Tibial artery (tissue), 4 donors: ENCODE data around the gene NSUN6.

ENCODE experiments used
- DNase-seq, 2 donors: peaks; one replicate each; pipeline ENCODE4 v3.0.0-alpha.2; 2019
- H3K27ac ChIP-seq, 2 donors: fragments of 200-600 bp; sonication (generic) in 1 of 2; 1 replicate in 1 of 2; 2 replicates in 1 of 2; pipeline ENCODE4 v1.5.1; 2018 to 2019; ENCODE audit warnings: mild to moderate bottlenecking in 1 of 2
- H3K27me3 ChIP-seq, 2 donors: fragments of 200-600 bp; sonication (generic) in 1 of 2; one replicate each; pipeline versions ENCODE4 v1.5.1 to v1.6.0; 2016 to 2019
- H3K36me3 ChIP-seq, 3 donors: fragments of 200-600 bp; sonication (generic) in 2 of 3; one replicate each; pipeline ENCODE4 v1.5.1; 2016 to 2019; ENCODE audit warnings: mild to moderate bottlenecking in 2 of 3
- H3K4me1 ChIP-seq, 4 donors: fragments of 200-600 bp; sonication (generic) in 2 of 4; 1 replicate in 3 of 4; 2 replicates in 1 of 4; pipeline ENCODE4 v1.5.1; 2016 to 2019
- H3K4me3 ChIP-seq, 2 donors: fragments of 200-600 bp; sonication (generic) in 1 of 2; 1 replicate in 1 of 2; 2 replicates in 1 of 2; pipeline ENCODE4 v1.5.1; 2018 to 2019; ENCODE audit warnings: mild to moderate bottlenecking in 2 of 2
- H3K9me3 ChIP-seq, 3 donors: fragments of 200-600 bp; sonication (generic) in 1 of 3; one replicate each; pipeline ENCODE4 v1.5.1; 2016 to 2019
- intact Hi-C: fragments of 100-400 bp; cut with DNase I; formaldehyde crosslinking; loops from one replicate; pipeline ENCODE4 v1.15.0; 2023; ENCODE audit warnings: low total_unique reads
- TF ChIP-seq, protein P1 (sequence below), 2 experiments: fragments of 200-600 bp in 1 of 2; fragments of 450-650 bp in 1 of 2; IDR thresholded peaks; one replicate each; pipeline ENCODE4 v1.5.1; 2017 to 2019; ENCODE audit warnings: antibody characterized with exemption in 2 of 2, mild to moderate bottlenecking in 1 of 2, moderate library complexity in 1 of 2

The NSUN6 gene

DNA sequence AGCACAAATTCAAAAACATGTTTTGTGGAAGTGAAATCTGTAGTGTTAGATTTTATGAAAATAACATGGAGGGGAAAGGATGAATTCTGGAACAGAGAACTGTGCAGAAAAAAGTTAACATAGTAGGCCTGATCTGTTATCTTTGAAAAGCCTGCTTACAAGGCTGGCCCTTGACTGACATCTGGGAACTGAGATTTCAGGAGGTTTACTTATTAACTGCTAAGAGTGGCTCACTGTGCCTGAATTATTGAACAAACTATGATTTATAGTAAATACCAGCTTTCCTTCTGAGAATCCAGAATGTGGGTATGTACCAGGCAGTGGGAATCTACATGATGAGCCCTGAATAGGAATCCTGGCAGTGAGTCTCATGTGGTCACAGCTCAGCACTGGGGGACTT lies 30.5 kb downstream of the NSUN6 start:
- Histone ChIP-seq H3K9me3 (no peaks in the 10 kb centered on the region), H3K27me3 (no peaks in the 10 kb centered on the region), H3K27ac (no peak overlapping the region), H3K4me1 (no peaks in the 10 kb centered on the region), H3K36me3 (peaks cover 0 to 18% (median 0%) of the 10 kb centered on the region in 3 donors), H3K4me3 (no peak overlapping the region)
- intact Hi-C loops: no loop called here
- TF ChIP-seq, protein P1, sequence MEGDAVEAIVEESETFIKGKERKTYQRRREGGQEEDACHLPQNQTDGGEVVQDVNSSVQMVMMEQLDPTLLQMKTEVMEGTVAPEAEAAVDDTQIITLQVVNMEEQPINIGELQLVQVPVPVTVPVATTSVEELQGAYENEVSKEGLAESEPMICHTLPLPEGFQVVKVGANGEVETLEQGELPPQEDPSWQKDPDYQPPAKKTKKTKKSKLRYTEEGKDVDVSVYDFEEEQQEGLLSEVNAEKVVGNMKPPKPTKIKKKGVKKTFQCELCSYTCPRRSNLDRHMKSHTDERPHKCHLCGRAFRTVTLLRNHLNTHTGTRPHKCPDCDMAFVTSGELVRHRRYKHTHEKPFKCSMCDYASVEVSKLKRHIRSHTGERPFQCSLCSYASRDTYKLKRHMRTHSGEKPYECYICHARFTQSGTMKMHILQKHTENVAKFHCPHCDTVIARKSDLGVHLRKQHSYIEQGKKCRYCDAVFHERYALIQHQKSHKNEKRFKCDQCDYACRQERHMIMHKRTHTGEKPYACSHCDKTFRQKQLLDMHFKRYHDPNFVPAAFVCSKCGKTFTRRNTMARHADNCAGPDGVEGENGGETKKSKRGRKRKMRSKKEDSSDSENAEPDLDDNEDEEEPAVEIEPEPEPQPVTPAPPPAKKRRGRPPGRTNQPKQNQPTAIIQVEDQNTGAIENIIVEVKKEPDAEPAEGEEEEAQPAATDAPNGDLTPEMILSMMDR (IDR thresholded peaks at IDR 0.05): no peak
- DNase-seq: no peak

GRCh38 chr10:18619016-18619415 lies 32.4 kb downstream of the NSUN6 start:
- Histone ChIP-seq H3K27me3 (no peaks in the 10 kb centered on the region), H3K36me3 (peaks cover 0 to 18% (median 0%) of the 10 kb centered on the region in 3 donors)
- intact Hi-C loops: no loop called here

GRCh38 chr10:18616337-18616736 lies 35.0 kb downstream of the NSUN6 start:
- no peaks in the 10 kb centered on the region for H3K4me1 ChIP-seq
- H3K4me3 ChIP-seq: no peak overlapping the region
- TF ChIP-seq, protein P1 (IDR thresholded peaks at IDR 0.05): no peak
- DNase-seq: no peak
- intact Hi-C loops: no loop called here
- no peak overlapping the region for H3K27ac ChIP-seq
- peaks cover 0 to 31% (median 9%) of the 10 kb centered on the region in 3 donors for H3K36me3 ChIP-seq
- H3K9me3 ChIP-seq: no peaks in the 10 kb centered on the region
- H3K27me3 ChIP-seq: no peaks in the 10 kb centered on the region

More at GRCh38 chr10:18619016-18619415, 32.4 kb downstream of the NSUN6 start:
- DNase-seq: no peak
- Histone ChIP-seq H3K27ac (no peak overlapping the region), H3K4me3 (no peak overlapping the region), H3K4me1 (no peaks in the 10 kb centered on the region), H3K9me3 (no peaks in the 10 kb centered on the region)
- TF ChIP-seq, protein P1 (IDR thresholded peaks at IDR 0.05): no peak

DNA sequence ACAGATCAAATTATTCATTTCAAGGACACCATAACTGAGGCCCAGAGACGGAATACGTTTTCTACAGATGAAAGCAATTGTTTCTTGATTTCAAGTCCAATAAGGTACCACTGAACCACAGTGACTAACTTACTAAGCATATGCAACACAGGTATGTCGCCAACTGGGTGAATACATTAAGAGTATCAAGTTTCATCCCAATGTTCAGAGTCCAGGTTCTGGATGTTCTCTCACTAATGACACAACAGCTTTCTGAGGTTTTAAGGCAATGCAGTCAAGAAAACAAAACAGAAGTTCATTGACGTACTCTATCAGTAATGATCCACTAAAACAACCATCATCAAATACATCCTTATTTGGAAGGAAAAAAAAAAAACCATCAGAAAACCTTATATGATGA lies 35.8 kb downstream of the NSUN6 start:
- Histone ChIP-seq H3K27me3 (no peaks in the 10 kb centered on the region), H3K27ac (no peak overlapping the region), H3K9me3 (no peaks in the 10 kb centered on the region), H3K36me3 (peaks cover 0 to 30% (median 9%) of the 10 kb centered on the region in 3 donors), H3K4me1 (no peaks in the 10 kb centered on the region), H3K4me3 (no peak overlapping the region)
- DNase-seq: no peak
- TF ChIP-seq, protein P1 (IDR thresholded peaks at IDR 0.05): no peak
- intact Hi-C loops: no loop called here

GRCh38 chr10:18611168-18611567 lies 40.2 kb downstream of the NSUN6 start:
- no peaks in the 10 kb centered on the region for H3K27me3 ChIP-seq
- intact Hi-C loops: no loop called here
- no peaks in the 10 kb centered on the region for H3K9me3 ChIP-seq
- DNase-seq: no peak
- peaks cover 0 to 5% (median 0%) of the 10 kb centered on the region in 4 donors for H3K4me1 ChIP-seq
- TF ChIP-seq, protein P1 (IDR thresholded peaks at IDR 0.05): no peak
- H3K36me3 ChIP-seq: peaks cover 0 to 25% (median 9%) of the 10 kb centered on the region in 3 donors
- H3K4me3 ChIP-seq: no peak overlapping the region
- no peak overlapping the region for H3K27ac ChIP-seq

DNA sequence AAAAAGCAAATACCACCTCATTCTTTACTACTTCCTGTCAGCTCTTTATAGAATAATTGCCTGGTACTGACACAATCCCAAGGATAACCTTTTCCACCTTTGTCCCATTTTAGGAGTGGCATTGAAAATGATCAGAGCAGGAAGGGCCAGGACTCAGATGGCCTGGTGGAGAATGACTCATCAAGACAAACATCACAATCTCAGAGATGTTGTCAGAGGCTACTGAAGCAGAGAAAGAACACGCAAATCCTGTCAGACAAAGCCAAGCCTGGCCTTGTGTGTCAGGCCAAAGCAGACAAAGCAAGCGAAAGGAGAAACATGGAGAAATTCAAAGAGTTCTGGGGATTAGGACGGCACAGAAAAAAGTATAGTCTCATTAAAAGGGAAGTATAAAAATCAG lies 40.9 kb downstream of the NSUN6 start:
- intact Hi-C loops: no loop called here

More for the DNA sequence above, 40.9 kb downstream of the NSUN6 start:
- no peaks in the 10 kb centered on the region for H3K9me3 ChIP-seq
- no peak overlapping the region for H3K4me3 ChIP-seq
- TF ChIP-seq, protein P1 (IDR thresholded peaks at IDR 0.05): no peak
- H3K27ac ChIP-seq: no peak overlapping the region
- no peak for DNase-seq
- H3K4me1 ChIP-seq: peaks cover 0 to 5% (median 0%) of the 10 kb centered on the region in 4 donors
- H3K27me3 ChIP-seq: no peaks in the 10 kb centered on the region
- peaks cover 0 to 25% (median 9%) of the 10 kb centered on the region in 3 donors for H3K36me3 ChIP-seq
